Karpas-422 (cell line): ENCODE results near the gene KHNYN. TPM values are rescaled to one million over a fixed set of nuclear protein-coding genes. Genes with fewer than 3 reads are reported as not detected.
"Not testable (repeated sequence)": the region's sequence is repeated elsewhere in the genome, so short reads cannot be mapped to it uniquely, and the experiment has no call there.

ENCODE experiments used
- DNase-seq: peaks from one replicate; pipeline ENCODE4 v3.0.0-alpha.2; 2015
- H2AFZ ChIP-seq: fragments of 200-600 bp; sonication (generic); 2 replicates; pipeline ENCODE4 v1.6.1; 2014; ENCODE audit warnings: antibody characterized with exemption, low read length, mixed read lengths
- H3K27ac ChIP-seq: fragments of 200-600 bp; sonication (generic); 2 replicates; pipeline ENCODE4 v1.5.1; 2014; ENCODE audit warnings: mild to moderate bottlenecking, low read length, moderate library complexity
- H3K27me3 ChIP-seq: fragments of 200-600 bp; sonication (generic); 2 replicates; pipeline ENCODE4 v1.6.1; 2014; ENCODE audit warnings: low read length, mixed read lengths
- H3K36me3 ChIP-seq: fragments of 200-600 bp; sonication (generic); 2 replicates; pipeline ENCODE4 v1.6.1; 2014; ENCODE audit warnings: low read length, mixed read lengths; ENCODE audit not compliant: insufficient read depth
- H3K4me1 ChIP-seq: fragments of 200-600 bp; sonication (generic); 2 replicates; pipeline ENCODE4 v1.6.1; 2014; ENCODE audit warnings: mild to moderate bottlenecking, low read length, mixed read lengths
- H3K4me2 ChIP-seq: fragments of 200-600 bp; sonication (generic); 2 replicates; pipeline ENCODE4 v1.6.1; 2014; ENCODE audit warnings: low read length, low read depth, mild to moderate bottlenecking; ENCODE audit not compliant: poor library complexity, severe bottlenecking
- H3K4me3 ChIP-seq: fragments of 200-600 bp; sonication (generic); 2 replicates; pipeline ENCODE4 v1.5.1; 2014; ENCODE audit warnings: mild to moderate bottlenecking, antibody characterized with exemption, low read length, mixed read lengths
- H3K79me2 ChIP-seq: fragments of 200-600 bp; sonication (generic); 2 replicates; pipeline ENCODE4 v1.6.1; 2014; ENCODE audit warnings: mild to moderate bottlenecking, low read length, mixed read lengths
- H3K9ac ChIP-seq: fragments of 200-600 bp; sonication (generic); 2 replicates; pipeline ENCODE4 v1.6.0; 2014; ENCODE audit warnings: low read length
- H3K9me2 ChIP-seq: fragments of 200-600 bp; sonication (generic), shearing (Covaris generic); replicated peaks from 2 replicates; pipeline ENCODE4 v1.6.0; 2014; ENCODE audit warnings: mild to moderate bottlenecking, low read length, moderate library complexity; ENCODE audit not compliant: insufficient read depth
- H3K9me3 ChIP-seq: fragments of 300-700, 200-600 bp; sonication (generic); 2 replicates; pipeline ENCODE4 v1.6.1; 2014; ENCODE audit warnings: low read length, mixed read lengths
- H4K20me1 ChIP-seq: fragments of 200-600 bp; sonication (generic); 2 replicates; pipeline ENCODE4 v1.6.1; 2014; ENCODE audit warnings: mild to moderate bottlenecking, antibody characterized with exemption, low read length, low read depth; ENCODE audit not compliant: insufficient read depth
- total RNA-seq: library from RNA; depleted of rRNA; stranded (reverse); fragments of >200 nt; shearing (Covaris generic); gene quantifications from 2 replicates; pipeline ENCODE4 v1.2.3, GENCODE V29; 2014; ENCODE audit warnings: low replicate concordance; rRNA removed

Gene KHNYN
- total RNA-seq, 1 experiment from 2014 or later: 50.8 TPM

DNA sequence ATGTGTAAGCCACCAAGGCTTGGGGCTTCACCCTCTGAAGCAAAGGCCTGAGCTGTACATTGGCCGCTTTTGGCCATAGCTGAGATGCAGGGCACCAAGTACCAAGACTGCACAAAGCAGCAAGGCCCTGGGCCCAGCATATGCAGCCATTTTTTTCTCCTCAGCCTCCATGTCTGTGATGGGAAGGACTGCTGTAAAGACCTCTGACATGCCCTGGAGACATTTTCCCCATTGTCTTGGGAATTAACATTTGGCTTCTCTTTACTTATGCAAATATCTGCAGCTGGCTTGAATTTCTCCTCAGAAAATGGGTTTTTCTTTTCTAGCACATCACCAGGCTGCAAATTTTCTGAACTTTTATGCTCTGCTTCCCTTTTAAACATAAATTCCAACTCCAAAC lies 50.2 kb downstream of the KHNYN start:
- peaks cover 19% of the 10 kb centered on the region for H3K4me1 ChIP-seq
- not testable (repeated sequence) for H3K9me3 ChIP-seq, H3K4me2 ChIP-seq, H3K4me3 ChIP-seq, H3K79me2 ChIP-seq, H2AFZ ChIP-seq, DNase-seq, H3K9me2 ChIP-seq, H4K20me1 ChIP-seq, H3K27me3 ChIP-seq, H3K27ac ChIP-seq, H3K36me3 ChIP-seq, H3K9ac ChIP-seq

DNA sequence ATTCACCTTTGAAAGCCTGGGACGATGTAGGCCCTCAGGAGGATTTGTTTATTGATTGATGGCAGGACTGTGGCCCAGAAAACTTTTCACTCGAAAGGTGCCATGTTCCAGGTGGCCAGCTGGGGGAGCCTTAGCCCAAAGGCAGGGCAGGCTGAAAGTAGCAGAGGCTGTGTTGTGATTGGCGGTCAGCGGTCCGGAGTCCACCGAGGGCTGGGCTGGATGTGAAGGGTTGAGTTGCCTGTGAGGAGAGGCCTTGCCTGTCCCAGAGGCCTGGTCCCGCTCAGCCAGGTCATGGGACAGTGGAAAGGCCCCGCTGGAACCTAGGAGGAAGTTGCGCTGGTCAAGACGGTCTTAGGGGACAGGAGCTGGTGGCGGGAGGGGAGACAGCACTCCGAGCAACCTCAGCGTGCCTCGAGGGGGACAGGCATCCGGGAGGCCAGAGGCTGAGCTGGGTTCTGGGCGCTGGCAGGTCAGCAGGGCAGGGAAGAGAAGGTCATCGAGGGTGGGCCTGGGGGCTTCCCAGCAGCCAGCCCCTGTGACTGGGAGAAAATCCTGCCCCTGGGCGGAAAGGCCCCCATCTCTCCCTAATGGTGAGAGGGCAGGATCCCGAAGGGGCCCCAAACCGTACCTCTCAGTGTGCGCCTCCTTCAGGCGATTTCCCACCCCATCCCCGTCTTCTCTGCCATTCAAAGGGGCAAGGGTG lies 52.0 kb downstream of the KHNYN start:
- Histone ChIP-seq H2AFZ (no peak overlapping the region), H3K4me3 (no peak overlapping the region), H4K20me1 (no peaks in the 10 kb centered on the region; the same call in 1 of the 2 replicates), H3K79me2 (no peaks in the 10 kb centered on the region), H3K4me2 (no peak overlapping the region), H3K27me3 (no peaks in the 10 kb centered on the region), H3K27ac (no peak overlapping the region), H3K9me3 (no peaks in the 10 kb centered on the region), H3K9ac (no peak overlapping the region), H3K4me1 (peaks cover 16% of the 10 kb centered on the region), H3K36me3 (no peaks in the 10 kb centered on the region), H3K9me2 (no peaks in the 10 kb centered on the region)
- peak; percentile 82 for DNase-seq

- H3K36me3 ChIP-seq, H3K27me3 ChIP-seq, H3K9me2 ChIP-seq, H3K9ac ChIP-seq, H4K20me1 ChIP-seq, H3K4me3 ChIP-seq, H2AFZ ChIP-seq, H3K79me2 ChIP-seq, DNase-seq, H3K27ac ChIP-seq, H3K9me3 ChIP-seq: not testable (repeated sequence)
- Histone ChIP-seq H3K4me1 (peaks cover 16% of the 10 kb centered on the region), H3K4me2 (peak overlapping the region; percentile 9)
Observed at GRCh38 chr14:24482699-24483303, 53.0 kb downstream of the KHNYN start.

DNA sequence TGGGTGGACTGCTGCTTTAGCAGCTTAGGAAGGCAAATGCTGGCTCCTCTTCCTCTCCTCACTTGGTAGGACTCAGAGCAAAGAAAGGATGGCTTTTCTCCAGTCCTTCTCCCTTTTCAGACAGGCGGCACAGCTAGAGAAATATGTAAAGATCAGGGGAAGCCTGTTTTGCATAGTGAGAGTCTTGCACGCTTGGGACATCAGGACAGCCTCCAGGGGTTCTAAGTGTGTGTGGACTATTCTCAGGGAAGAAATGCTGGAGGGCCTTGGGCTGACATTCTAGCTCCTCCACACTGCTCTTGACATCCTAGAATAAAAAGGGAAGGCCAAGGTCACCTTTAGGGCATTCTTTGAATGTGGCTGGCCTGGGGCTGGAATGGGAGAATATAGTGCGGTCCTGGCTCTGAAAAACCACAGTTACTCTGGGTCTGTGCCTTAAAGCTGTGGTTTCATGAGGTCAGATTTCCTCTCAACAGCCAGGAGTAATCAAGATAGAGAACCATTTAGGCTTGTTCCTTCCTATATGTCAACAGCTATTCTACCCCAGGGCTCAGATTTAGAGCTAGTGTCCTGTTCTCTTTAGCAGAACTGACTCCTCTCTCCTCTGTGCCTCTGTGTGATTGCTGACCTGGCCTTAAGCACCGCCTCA lies 54.0 kb downstream of the KHNYN start:
- Histone ChIP-seq H3K4me1 (peaks cover 12% of the 10 kb centered on the region), H3K27me3 (no peaks in the 10 kb centered on the region), H3K4me3 (no peak overlapping the region), H3K9me2 (no peaks in the 10 kb centered on the region), H2AFZ (no peak overlapping the region), H3K36me3 (no peaks in the 10 kb centered on the region), H3K9ac (no peak overlapping the region), H3K27ac (no peak overlapping the region), H3K9me3 (no peaks in the 10 kb centered on the region), H4K20me1 (no peaks in the 10 kb centered on the region; the same call in 1 of the 2 replicates), H3K4me2 (peak overlapping the region; percentile 9), H3K79me2 (no peaks in the 10 kb centered on the region)
- no peak for DNase-seq

Other genes starting within 250 kb of the KHNYN start
- 48.9 and 118 TPM in 2 replicates for gene IPO4, start 241.1 kb upstream of the KHNYN start, total RNA-seq
- gene TM9SF1, start 234.5 kb upstream of the KHNYN start, total RNA-seq: 31.3 and 49.0 TPM in 2 replicates
- 4.2 TPM in 1 of 2 replicates, not detected in the other for gene TSSK4, start 224.3 kb upstream of the KHNYN start, total RNA-seq
- 36.8 and 94.6 TPM in 2 replicates for gene CHMP4A, start 216.5 kb upstream of the KHNYN start, total RNA-seq
- 30.7 and 35.4 TPM in 2 replicates for gene MDP1, start 213.9 kb upstream of the KHNYN start, total RNA-seq
- 293 and 323 TPM in 2 replicates for gene NEDD8, start 197.6 kb upstream of the KHNYN start, total RNA-seq
- gene GMPR2, start 197.0 kb upstream of the KHNYN start, total RNA-seq: 132 and 164 TPM in 2 replicates
- gene TINF2, start 187.3 kb upstream of the KHNYN start, total RNA-seq: 81.1 and 104 TPM in 2 replicates
- 1.3 and 5.2 TPM in 2 replicates for gene TGM1, start 166.8 kb upstream of the KHNYN start, total RNA-seq
- gene RABGGTA, start 158.4 kb upstream of the KHNYN start, total RNA-seq: 45.1 and 64.1 TPM in 2 replicates
- 27.1 and 35.9 TPM in 2 replicates for gene DHRS1, start 130.2 kb upstream of the KHNYN start, total RNA-seq
- 42.0 and 44.7 TPM in 2 replicates for gene NOP9, start 130.1 kb upstream of the KHNYN start, total RNA-seq
- 7.1 and 9.9 TPM in 2 replicates for gene CIDEB, start 122.0 kb upstream of the KHNYN start, total RNA-seq
- 12.9 and 41.5 TPM in 2 replicates for gene LTB4R2, start 119.8 kb upstream of the KHNYN start, total RNA-seq
- gene LTB4R, start 118.5 kb upstream of the KHNYN start, total RNA-seq: 26.6 and 29.6 TPM in 2 replicates
- gene ADCY4, start 94.9 kb upstream of the KHNYN start, total RNA-seq: 0.07 and 0.69 TPM in 2 replicates
- gene RIPK3, start 90.0 kb upstream of the KHNYN start, total RNA-seq: 1.6 and 2.3 TPM in 2 replicates
- 17.1 and 19.9 TPM in 2 replicates for gene NFATC4, start 61.8 kb upstream of the KHNYN start, total RNA-seq
- gene NYNRIN, start 31.0 kb upstream of the KHNYN start, total RNA-seq: not detected in 2 replicates
- 1.1 and 3.6 TPM in 2 replicates for gene CBLN3, start 286 bp upstream of the KHNYN start, total RNA-seq
- gene SDR39U1, start 12.8 kb downstream of the KHNYN start, total RNA-seq: 53.3 and 77.2 TPM in 2 replicates
- not detected in 2 replicates for gene CMA1, start 78.3 kb downstream of the KHNYN start, total RNA-seq
- gene CTSG, start 146.3 kb downstream of the KHNYN start, total RNA-seq: not detected in 2 replicates
- gene GZMH, start 179.7 kb downstream of the KHNYN start, total RNA-seq: not detected in 2 replicates
- not detected in 2 replicates for gene GZMB, start 204.2 kb downstream of the KHNYN start, total RNA-seq